Measurements from ENCODE around the gene CBLL1.

DNA sequence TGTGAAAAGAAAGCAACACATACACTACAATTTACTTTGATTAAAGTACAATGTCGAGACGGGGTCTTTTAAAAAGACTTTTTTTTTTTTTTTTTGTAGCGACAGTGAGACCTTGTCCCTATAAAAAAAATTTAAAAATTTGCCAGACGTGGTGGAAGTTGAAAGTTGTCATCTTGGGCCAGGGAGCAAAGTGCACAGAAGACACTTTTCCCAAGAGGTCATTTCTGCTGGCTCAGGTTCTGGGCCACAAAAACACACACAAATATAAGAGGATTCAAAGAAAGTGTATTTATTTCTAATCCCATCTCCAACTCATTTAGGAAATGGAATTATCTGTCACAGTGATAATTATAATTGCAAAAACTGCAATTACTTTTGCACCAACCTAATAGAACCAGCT lies 34.3 kb downstream of the CBLL1 start:
- TF ChIP-seq, protein P1, sequence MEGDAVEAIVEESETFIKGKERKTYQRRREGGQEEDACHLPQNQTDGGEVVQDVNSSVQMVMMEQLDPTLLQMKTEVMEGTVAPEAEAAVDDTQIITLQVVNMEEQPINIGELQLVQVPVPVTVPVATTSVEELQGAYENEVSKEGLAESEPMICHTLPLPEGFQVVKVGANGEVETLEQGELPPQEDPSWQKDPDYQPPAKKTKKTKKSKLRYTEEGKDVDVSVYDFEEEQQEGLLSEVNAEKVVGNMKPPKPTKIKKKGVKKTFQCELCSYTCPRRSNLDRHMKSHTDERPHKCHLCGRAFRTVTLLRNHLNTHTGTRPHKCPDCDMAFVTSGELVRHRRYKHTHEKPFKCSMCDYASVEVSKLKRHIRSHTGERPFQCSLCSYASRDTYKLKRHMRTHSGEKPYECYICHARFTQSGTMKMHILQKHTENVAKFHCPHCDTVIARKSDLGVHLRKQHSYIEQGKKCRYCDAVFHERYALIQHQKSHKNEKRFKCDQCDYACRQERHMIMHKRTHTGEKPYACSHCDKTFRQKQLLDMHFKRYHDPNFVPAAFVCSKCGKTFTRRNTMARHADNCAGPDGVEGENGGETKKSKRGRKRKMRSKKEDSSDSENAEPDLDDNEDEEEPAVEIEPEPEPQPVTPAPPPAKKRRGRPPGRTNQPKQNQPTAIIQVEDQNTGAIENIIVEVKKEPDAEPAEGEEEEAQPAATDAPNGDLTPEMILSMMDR (IDR thresholded peaks at IDR 0.05): no peak
- TF ChIP-seq POLR2A (IDR thresholded peaks at IDR 0.05): no peak
